ENCODE results near the gene PFDN5.
"Not testable (repeated sequence)": the region's sequence is repeated elsewhere in the genome, so short reads cannot be mapped to it uniquely, and the experiment has no call there.

PFDN5 gene

GRCh38 chr12:53288322-53288721, 7.0 kb upstream of the PFDN5 start:
- peaks cover 3% of the 10 kb centered on the region for H3K4me1 ChIP-seq (ENCODE audit: control insufficient read depth, insufficient read depth, low read length)
- no peaks in the 10 kb centered on the region for H3K9me3 ChIP-seq (ENCODE audit: control insufficient read depth in 2 of 2, low read length in 2 of 2)
- no peak overlapping the region for H3K27ac ChIP-seq (ENCODE audit: low read length)
- no peak overlapping the region for H3K4me3 ChIP-seq (ENCODE audit: low read length in 2 of 2)
- no peaks in the 10 kb centered on the region for H3K36me3 ChIP-seq (ENCODE audit: control insufficient read depth in 2 of 2, insufficient read depth in 2 of 2, low read length in 2 of 2)
- no peaks in the 10 kb centered on the region for H3K27me3 ChIP-seq (ENCODE audit: control insufficient read depth in 1 of 2, insufficient read depth in 2 of 2, low read length in 2 of 2)
- no peak overlapping the region for H3K9ac ChIP-seq (ENCODE audit: low read length in 2 of 2)

- H3K27me3 ChIP-seq (ENCODE audit: control insufficient read depth in 1 of 2, insufficient read depth in 2 of 2, low read length in 2 of 2), result no peaks in the 10 kb centered on the region
- H3K36me3 ChIP-seq (ENCODE audit: control insufficient read depth in 2 of 2, insufficient read depth in 2 of 2, low read length in 2 of 2), result no peaks in the 10 kb centered on the region
- peaks cover 9% of the 10 kb centered on the region for H3K4me1 ChIP-seq (ENCODE audit: control insufficient read depth, insufficient read depth, low read length)
- H3K27ac ChIP-seq (ENCODE audit: low read length), result no peak overlapping the region
- no peaks in the 10 kb centered on the region for H3K9me3 ChIP-seq (ENCODE audit: control insufficient read depth in 2 of 2, low read length in 2 of 2)
- H3K4me3 ChIP-seq (ENCODE audit: low read length in 2 of 2), result no peak overlapping the region
- no peak overlapping the region for H3K9ac ChIP-seq (ENCODE audit: low read length in 2 of 2)
Measured at GRCh38 chr12:53289891-53290290, 5.5 kb upstream of the PFDN5 start.

- Histone ChIP-seq H3K27me3 (ENCODE audit: control insufficient read depth in 1 of 2, insufficient read depth in 2 of 2, low read length in 2 of 2) (no peaks in the 10 kb centered on the region), H3K36me3 (ENCODE audit: control insufficient read depth in 2 of 2, insufficient read depth in 2 of 2, low read length in 2 of 2) (no peaks in the 10 kb centered on the region), H3K27ac (ENCODE audit: low read length) (no peak overlapping the region), H3K4me3 (ENCODE audit: low read length in 2 of 2) (no peak overlapping the region), H3K4me1 (ENCODE audit: control insufficient read depth, insufficient read depth, low read length) (peaks cover 12% of the 10 kb centered on the region), H3K9ac (ENCODE audit: low read length in 2 of 2) (no peak overlapping the region), H3K9me3 (ENCODE audit: control insufficient read depth in 2 of 2, low read length in 2 of 2) (no peaks in the 10 kb centered on the region)
Measured at GRCh38 chr12:53290661-53291060, 4.7 kb upstream of the PFDN5 start.

GRCh38 chr12:53292426-53292825, 2.9 kb upstream of the PFDN5 start:
- H3K4me3 ChIP-seq (ENCODE audit: low read length in 2 of 2), result no peak overlapping the region
- H3K36me3 ChIP-seq (ENCODE audit: control insufficient read depth in 2 of 2, insufficient read depth in 2 of 2, low read length in 2 of 2), result peaks cover 0 to under 1% of the 10 kb centered on the region in 2 donors
- H3K27me3 ChIP-seq (ENCODE audit: control insufficient read depth in 1 of 2, insufficient read depth in 2 of 2, low read length in 2 of 2), result no peaks in the 10 kb centered on the region
- peaks cover 30% of the 10 kb centered on the region for H3K4me1 ChIP-seq (ENCODE audit: control insufficient read depth, insufficient read depth, low read length)
- no peak overlapping the region for H3K27ac ChIP-seq (ENCODE audit: low read length)
- no peak overlapping the region for H3K9ac ChIP-seq (ENCODE audit: low read length in 2 of 2)
- no peaks in the 10 kb centered on the region for H3K9me3 ChIP-seq (ENCODE audit: control insufficient read depth in 2 of 2, low read length in 2 of 2)

GRCh38 chr12:53295891-53296219, 513 bp downstream of the PFDN5 start:
- Histone ChIP-seq H3K4me3 (ENCODE audit: low read length in 2 of 2) (peak overlapping the region; percentile 94 to 100), H3K36me3 (ENCODE audit: control insufficient read depth in 2 of 2, insufficient read depth in 2 of 2, low read length in 2 of 2) (peaks cover 5 to 8% of the 10 kb centered on the region in 2 donors), H3K27me3 (ENCODE audit: control insufficient read depth in 1 of 2, insufficient read depth in 2 of 2, low read length in 2 of 2) (no peaks in the 10 kb centered on the region), H3K27ac (ENCODE audit: low read length) (peak overlapping the region; percentile 89), H3K9ac (ENCODE audit: low read length in 2 of 2) (peak overlapping the region; percentile 82 to 99), H3K4me1 (ENCODE audit: control insufficient read depth, insufficient read depth, low read length) (peaks cover 51% of the 10 kb centered on the region), H3K9me3 (ENCODE audit: control insufficient read depth in 2 of 2, low read length in 2 of 2) (no peaks in the 10 kb centered on the region)

GRCh38 chr12:53297106-53297505, 1.8 kb downstream of the PFDN5 start:
- peaks cover 58% of the 10 kb centered on the region for H3K4me1 ChIP-seq (ENCODE audit: control insufficient read depth, insufficient read depth, low read length)
- H3K27me3 ChIP-seq (ENCODE audit: control insufficient read depth in 1 of 2, insufficient read depth in 2 of 2, low read length in 2 of 2); H3K27ac ChIP-seq (ENCODE audit: low read length); H3K4me3 ChIP-seq (ENCODE audit: low read length in 2 of 2); H3K9me3 ChIP-seq (ENCODE audit: control insufficient read depth in 2 of 2, low read length in 2 of 2); H3K9ac ChIP-seq (ENCODE audit: low read length in 2 of 2); H3K36me3 ChIP-seq (ENCODE audit: control insufficient read depth in 2 of 2, insufficient read depth in 2 of 2, low read length in 2 of 2): not testable (repeated sequence)

- Histone ChIP-seq H3K9me3 (ENCODE audit: control insufficient read depth in 2 of 2, low read length in 2 of 2) (no peaks in the 10 kb centered on the region), H3K27ac (ENCODE audit: low read length) (no peak overlapping the region), H3K36me3 (ENCODE audit: control insufficient read depth in 2 of 2, insufficient read depth in 2 of 2, low read length in 2 of 2) (peaks cover 15 to 17% of the 10 kb centered on the region in 2 donors), H3K4me1 (ENCODE audit: control insufficient read depth, insufficient read depth, low read length) (peaks cover 63% of the 10 kb centered on the region), H3K9ac (ENCODE audit: low read length in 2 of 2) (no peak overlapping the region), H3K4me3 (ENCODE audit: low read length in 2 of 2) (no peak overlapping the region), H3K27me3 (ENCODE audit: control insufficient read depth in 1 of 2, insufficient read depth in 2 of 2, low read length in 2 of 2) (no peaks in the 10 kb centered on the region)
Measured at GRCh38 chr12:53298164-53298563, 2.8 kb downstream of the PFDN5 start.

GRCh38 chr12:53299101-53299453, 3.7 kb downstream of the PFDN5 start:
- Histone ChIP-seq H3K27me3 (ENCODE audit: control insufficient read depth in 1 of 2, insufficient read depth in 2 of 2, low read length in 2 of 2) (no peaks in the 10 kb centered on the region), H3K4me1 (ENCODE audit: control insufficient read depth, insufficient read depth, low read length) (peaks cover 63% of the 10 kb centered on the region), H3K9ac (ENCODE audit: low read length in 2 of 2) (no peak overlapping the region), H3K36me3 (ENCODE audit: control insufficient read depth in 2 of 2, insufficient read depth in 2 of 2, low read length in 2 of 2) (peaks cover 20 to 22% of the 10 kb centered on the region in 2 donors), H3K4me3 (ENCODE audit: low read length in 2 of 2) (peak overlapping the region; percentile 94 to 95), H3K9me3 (ENCODE audit: control insufficient read depth in 2 of 2, low read length in 2 of 2) (no peaks in the 10 kb centered on the region), H3K27ac (ENCODE audit: low read length) (peak overlapping the region; percentile 55)

- Histone ChIP-seq H3K27ac (ENCODE audit: low read length) (peak within 1 kb of the TSS; percentile 55), H3K4me3 (ENCODE audit: low read length in 2 of 2) (peak within 1 kb of the TSS; percentile 94 to 95), H3K4me1 (ENCODE audit: control insufficient read depth, insufficient read depth, low read length) (peaks cover 60% of the 10 kb centered on the region), H3K36me3 (ENCODE audit: control insufficient read depth in 2 of 2, insufficient read depth in 2 of 2, low read length in 2 of 2) (peaks cover 20 to 22% of the 10 kb centered on the region in 2 donors), H3K9ac (ENCODE audit: low read length in 2 of 2) (peak within 1 kb of the TSS; percentile 70 to 91), H3K9me3 (ENCODE audit: control insufficient read depth in 2 of 2, low read length in 2 of 2) (no peaks in the 10 kb centered on the region), H3K27me3 (ENCODE audit: control insufficient read depth in 1 of 2, insufficient read depth in 2 of 2, low read length in 2 of 2) (no peaks in the 10 kb centered on the region)
Measured at GRCh38 chr12:53299454-53300180, 4.3 kb downstream of the PFDN5 start, which contains the start of gene MYG1. Gene MYG1, plus strand, starts transcription at chr12:53299695. Its CDS starts 43 bp downstream, at chr12:53299738.

- H3K9me3 ChIP-seq (ENCODE audit: control insufficient read depth in 2 of 2, low read length in 2 of 2), result no peaks in the 10 kb centered on the region
- H3K27me3 ChIP-seq (ENCODE audit: control insufficient read depth in 1 of 2, insufficient read depth in 2 of 2, low read length in 2 of 2), result no peaks in the 10 kb centered on the region
- peak overlapping the region; percentile 94 to 95 for H3K4me3 ChIP-seq (ENCODE audit: low read length in 2 of 2)
- H3K36me3 ChIP-seq (ENCODE audit: control insufficient read depth in 2 of 2, insufficient read depth in 2 of 2, low read length in 2 of 2), result peaks cover 21 to 23% of the 10 kb centered on the region in 2 donors
- peaks cover 55% of the 10 kb centered on the region for H3K4me1 ChIP-seq (ENCODE audit: control insufficient read depth, insufficient read depth, low read length)
- peak overlapping the region; percentile 70 to 91 for H3K9ac ChIP-seq (ENCODE audit: low read length in 2 of 2)
- peak overlapping the region; percentile 55 for H3K27ac ChIP-seq (ENCODE audit: low read length)
Measured at GRCh38 chr12:53300187-53300586, 4.8 kb downstream of the PFDN5 start.

- Histone ChIP-seq H3K27ac (ENCODE audit: low read length) (no peak overlapping the region), H3K4me3 (ENCODE audit: low read length in 2 of 2) (no peak overlapping the region), H3K9me3 (ENCODE audit: control insufficient read depth in 2 of 2, low read length in 2 of 2) (no peaks in the 10 kb centered on the region), H3K9ac (ENCODE audit: low read length in 2 of 2) (no peak overlapping the region), H3K27me3 (ENCODE audit: control insufficient read depth in 1 of 2, insufficient read depth in 2 of 2, low read length in 2 of 2) (no peaks in the 10 kb centered on the region), H3K36me3 (ENCODE audit: control insufficient read depth in 2 of 2, insufficient read depth in 2 of 2, low read length in 2 of 2) (peaks cover 44% of the 10 kb centered on the region in 2 donors), H3K4me1 (ENCODE audit: control insufficient read depth, insufficient read depth, low read length) (peaks cover 33% of the 10 kb centered on the region)
Measured at GRCh38 chr12:53302903-53303302, 7.6 kb downstream of the PFDN5 start.
